ENCODE data around the gene CDCP2. TPM values are rescaled to one million over a fixed set of nuclear protein-coding genes. Genes with fewer than 3 reads are reported as not detected.

CDCP2 gene
- total RNA-seq, 4 donors from 2014 or later = 0.19 TPM; not detected in 3

GRCh38 chr1:54180701-54181360 lies 28.0 kb upstream of the CDCP2 start:
- intact Hi-C loops (cut with DNase I) = loop anchor here (10.0 kb wide), 1 partner anchor 304 kb away; no protein-coding TSS in a partner anchor
- 86 to 93% methylated on average over 5 of the region's 5 CpGs for WGBS, 2 donors
- Histone ChIP-seq H3K36me3 (peaks cover 0 to 35% (median 0%) of the 10 kb centered on the region in 3 donors), H3K27me3 (no peaks in the 10 kb centered on the region), H3K4me3 (no peak overlapping the region), H3K9me3 (no peaks in the 10 kb centered on the region), H3K4me1 (no peaks in the 10 kb centered on the region), H3K27ac (no peak overlapping the region)
- TF ChIP-seq, protein P1, sequence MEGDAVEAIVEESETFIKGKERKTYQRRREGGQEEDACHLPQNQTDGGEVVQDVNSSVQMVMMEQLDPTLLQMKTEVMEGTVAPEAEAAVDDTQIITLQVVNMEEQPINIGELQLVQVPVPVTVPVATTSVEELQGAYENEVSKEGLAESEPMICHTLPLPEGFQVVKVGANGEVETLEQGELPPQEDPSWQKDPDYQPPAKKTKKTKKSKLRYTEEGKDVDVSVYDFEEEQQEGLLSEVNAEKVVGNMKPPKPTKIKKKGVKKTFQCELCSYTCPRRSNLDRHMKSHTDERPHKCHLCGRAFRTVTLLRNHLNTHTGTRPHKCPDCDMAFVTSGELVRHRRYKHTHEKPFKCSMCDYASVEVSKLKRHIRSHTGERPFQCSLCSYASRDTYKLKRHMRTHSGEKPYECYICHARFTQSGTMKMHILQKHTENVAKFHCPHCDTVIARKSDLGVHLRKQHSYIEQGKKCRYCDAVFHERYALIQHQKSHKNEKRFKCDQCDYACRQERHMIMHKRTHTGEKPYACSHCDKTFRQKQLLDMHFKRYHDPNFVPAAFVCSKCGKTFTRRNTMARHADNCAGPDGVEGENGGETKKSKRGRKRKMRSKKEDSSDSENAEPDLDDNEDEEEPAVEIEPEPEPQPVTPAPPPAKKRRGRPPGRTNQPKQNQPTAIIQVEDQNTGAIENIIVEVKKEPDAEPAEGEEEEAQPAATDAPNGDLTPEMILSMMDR (IDR thresholded peaks at IDR 0.05) = no peak
- TF ChIP-seq POLR2A (IDR thresholded peaks at IDR 0.05) = no peak
- no peak for DNase-seq

DNA sequence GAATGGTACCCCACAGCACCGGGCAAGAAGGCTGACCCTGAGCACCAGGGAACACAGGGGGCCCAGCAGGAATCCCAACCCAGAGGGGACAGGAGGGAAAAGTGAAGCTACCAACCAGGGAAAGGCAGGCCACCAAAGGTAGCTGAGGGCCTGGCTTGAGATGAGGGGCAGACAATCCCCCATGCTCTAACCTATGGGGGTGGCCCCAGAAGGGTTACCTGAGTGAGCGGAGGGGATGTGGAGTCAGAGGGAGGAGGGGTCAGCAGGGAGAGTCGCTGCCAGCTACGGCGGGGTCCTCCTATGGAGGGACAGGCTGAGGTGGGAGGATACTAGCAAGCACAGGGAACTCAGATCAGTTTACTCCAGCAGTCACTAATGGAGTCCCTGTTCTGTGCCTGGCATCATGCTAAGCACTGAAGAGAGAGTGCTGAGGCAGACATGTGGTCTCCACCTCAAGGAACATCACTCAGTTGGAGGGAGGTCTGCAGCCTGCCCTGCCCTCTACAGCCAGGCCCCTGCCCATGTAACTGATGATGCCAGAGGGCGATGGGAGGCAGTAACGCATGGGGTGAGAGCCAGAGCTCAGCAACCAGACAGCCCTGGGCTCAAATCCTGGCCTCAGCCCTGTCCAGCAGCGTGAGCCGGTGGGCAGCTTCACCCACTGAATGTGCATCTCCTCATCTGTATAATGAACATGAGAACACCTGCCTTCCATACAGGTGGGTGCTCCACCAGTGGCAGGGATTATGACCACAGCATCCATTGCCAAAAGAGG lies 25.7 kb upstream of the CDCP2 start:
- no peak for DNase-seq
- Histone ChIP-seq H3K27me3 (no peaks in the 10 kb centered on the region), H3K4me3 (no peak overlapping the region), H3K4me1 (no peaks in the 10 kb centered on the region), H3K27ac (no peak overlapping the region), H3K9me3 (no peaks in the 10 kb centered on the region), H3K36me3 (peaks cover 0 to 39% (median 0%) of the 10 kb centered on the region in 3 donors)
- TF ChIP-seq POLR2A (IDR thresholded peaks at IDR 0.05) = no peak
- TF ChIP-seq, protein P1 (IDR thresholded peaks at IDR 0.05) = no peak
- intact Hi-C loops (cut with DNase I) = no loop called here
- WGBS, 2 donors = 64 to 83% methylated on average over 5 to 8 of the region's 9 CpGs

DNA sequence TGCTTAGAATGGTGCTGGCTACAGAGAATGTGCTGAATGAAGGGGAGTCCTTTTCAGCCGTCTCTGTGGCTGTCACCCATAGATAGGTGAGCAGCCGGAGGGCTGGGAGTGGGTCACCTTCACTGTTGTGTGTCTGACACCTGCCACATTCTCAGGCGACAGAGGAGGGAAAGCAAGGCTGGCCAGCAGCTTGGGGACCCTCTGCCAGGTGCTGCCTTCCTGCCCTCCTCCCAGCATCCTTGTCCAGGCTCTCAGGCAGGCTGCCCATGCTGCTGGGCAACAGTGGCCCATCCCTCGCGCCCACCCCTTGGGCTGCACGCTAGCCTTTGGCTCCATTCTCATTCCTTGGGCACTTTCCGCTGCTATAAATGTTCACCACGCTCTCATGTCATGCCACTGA lies 24.9 kb upstream of the CDCP2 start:
- H3K36me3 ChIP-seq = peaks cover 0 to 39% (median 0%) of the 10 kb centered on the region in 3 donors
- no peak overlapping the region for H3K4me3 ChIP-seq
- no peak overlapping the region for H3K27ac ChIP-seq
- intact Hi-C loops (cut with DNase I) = no loop called here
- no peaks in the 10 kb centered on the region for H3K27me3 ChIP-seq
- WGBS, 2 donors = 77 to 95% methylated on average over 6 to 7 of the region's 8 CpGs
- H3K9me3 ChIP-seq = no peaks in the 10 kb centered on the region
- H3K4me1 ChIP-seq = no peaks in the 10 kb centered on the region
- no peak for DNase-seq
- TF ChIP-seq POLR2A (IDR thresholded peaks at IDR 0.05) = no peak
- TF ChIP-seq, protein P1 (IDR thresholded peaks at IDR 0.05) = no peak

DNA sequence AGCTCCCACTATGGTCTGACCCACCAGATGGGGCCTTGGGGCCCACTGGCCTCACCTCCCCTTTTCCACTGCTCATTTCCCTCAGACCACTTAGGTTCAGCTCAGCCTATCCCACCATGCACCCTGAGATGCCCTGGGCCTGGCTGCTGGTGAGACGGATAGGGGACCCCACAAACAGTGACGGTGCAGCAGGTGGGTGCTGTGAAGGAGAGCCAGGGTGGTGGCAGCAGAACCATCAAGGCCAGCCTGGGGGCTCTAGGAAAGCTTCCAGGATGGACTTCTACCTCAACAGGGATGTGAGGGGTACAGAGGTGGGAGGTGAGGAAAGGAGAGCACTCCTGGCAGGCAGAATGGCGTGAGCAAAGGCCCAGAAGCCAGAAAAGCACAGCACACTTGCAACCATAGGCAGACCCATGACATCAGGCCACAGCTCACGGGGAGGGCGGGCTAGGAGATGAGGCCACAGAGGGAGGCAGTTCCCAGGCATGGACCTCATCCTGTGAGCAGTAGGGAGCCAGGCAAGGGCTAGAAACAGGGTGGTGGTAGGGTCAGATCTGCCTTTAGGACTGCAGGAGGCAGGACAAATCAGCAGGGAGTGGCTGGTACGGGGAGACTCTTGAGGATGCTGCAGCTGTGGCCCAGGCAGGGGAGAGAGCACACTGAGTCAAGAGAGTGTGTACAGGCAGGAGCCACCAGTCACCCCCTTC lies 24.0 kb upstream of the CDCP2 start:
- intact Hi-C loops (cut with DNase I) = no loop called here
- TF ChIP-seq, protein P1 (IDR thresholded peaks at IDR 0.05) = no peak
- no peak for TF ChIP-seq POLR2A (IDR thresholded peaks at IDR 0.05)
- Histone ChIP-seq H3K4me3 (no peak overlapping the region), H3K27me3 (no peaks in the 10 kb centered on the region), H3K27ac (no peak overlapping the region), H3K36me3 (peaks cover 0 to 39% (median 0%) of the 10 kb centered on the region in 3 donors), H3K9me3 (no peaks in the 10 kb centered on the region), H3K4me1 (no peaks in the 10 kb centered on the region)
- no peak for DNase-seq
- WGBS, 2 donors = 92% methylated on average over 3 of the region's 6 CpGs; no CpG with 5 or more reads in 1 of the 2 donors

Measured in esophagus squamous epithelium (tissue), 5 donors.